WTC11 (cell line): ENCODE results near the gene GYPA.

Experiments
- AR ChIP-seq: fragments of 250-450 bp; sonication (Bioruptor Pico); IDR thresholded peaks from 2 replicates; pipeline ENCODE4 v1.9.0; 2021; ENCODE audit warnings: mild to moderate bottlenecking
- ATF1 ChIP-seq: sonication (generic); formaldehyde crosslinking; IDR thresholded peaks from 2 replicates; pipeline ENCODE4 v1.8.1; 2023; ENCODE audit warnings: mild to moderate bottlenecking, moderate library complexity, missing genetic modification reagents
- ELF4 ChIP-seq: sonication (generic); formaldehyde crosslinking; IDR thresholded peaks from 2 replicates; pipeline ENCODE4 v1.8.1; 2022; ENCODE audit warnings: low read depth, mild to moderate bottlenecking, moderate library complexity, missing genetic modification reagents
- EMX1 ChIP-seq: fragments of 250-450 bp; sonication (Bioruptor Pico); IDR thresholded peaks from 2 replicates; pipeline ENCODE4 v1.8.0; 2021; ENCODE audit warnings: mild to moderate bottlenecking
- ZNF263 ChIP-seq: sonication (generic); formaldehyde crosslinking; IDR thresholded peaks from 2 replicates; pipeline ENCODE4 v1.8.1; 2022; ENCODE audit warnings: low read depth, mild to moderate bottlenecking, moderate library complexity, missing genetic modification reagents
- ZNF671 ChIP-seq: fragments of 250-450 bp; sonication (Bioruptor Pico); IDR thresholded peaks from 2 replicates; pipeline ENCODE4 v1.8.0; 2021; ENCODE audit warnings: mild to moderate bottlenecking
- TF ChIP-seq, protein P1 (sequence below): fragments of 200-600 bp; IDR thresholded peaks from 2 replicates; pipeline ENCODE4 v1.8.0; 2022; ENCODE audit warnings: antibody characterized with exemption
- TF ChIP-seq, protein P2 (sequence below): sonication (generic); formaldehyde crosslinking; IDR thresholded peaks from 2 replicates; pipeline ENCODE4 v1.8.1; 2023; ENCODE audit warnings: mild to moderate bottlenecking, missing genetic modification reagents, borderline replicate concordance
- TF ChIP-seq, protein P3 (sequence below): sonication (generic); formaldehyde crosslinking; IDR thresholded peaks from 2 replicates; pipeline ENCODE4 v1.8.0; 2022; ENCODE audit warnings: mild to moderate bottlenecking, missing genetic modification reagents
- TF ChIP-seq, protein P4 (sequence below): sonication (generic); formaldehyde crosslinking; IDR thresholded peaks from 2 replicates; pipeline ENCODE4 v1.8.1; 2022; ENCODE audit warnings: mild to moderate bottlenecking, missing genetic modification reagents, moderate library complexity, borderline replicate concordance
- TF ChIP-seq, protein P5 (sequence below): sonication (generic); formaldehyde crosslinking; IDR thresholded peaks from 2 replicates; pipeline ENCODE4 v1.8.1; 2023; ENCODE audit warnings: mild to moderate bottlenecking, missing genetic modification reagents

GRCh38 chr4:144169211-144169610 is 28.7 kb upstream of the GYPA start:
- TF ChIP-seq, protein P1, sequence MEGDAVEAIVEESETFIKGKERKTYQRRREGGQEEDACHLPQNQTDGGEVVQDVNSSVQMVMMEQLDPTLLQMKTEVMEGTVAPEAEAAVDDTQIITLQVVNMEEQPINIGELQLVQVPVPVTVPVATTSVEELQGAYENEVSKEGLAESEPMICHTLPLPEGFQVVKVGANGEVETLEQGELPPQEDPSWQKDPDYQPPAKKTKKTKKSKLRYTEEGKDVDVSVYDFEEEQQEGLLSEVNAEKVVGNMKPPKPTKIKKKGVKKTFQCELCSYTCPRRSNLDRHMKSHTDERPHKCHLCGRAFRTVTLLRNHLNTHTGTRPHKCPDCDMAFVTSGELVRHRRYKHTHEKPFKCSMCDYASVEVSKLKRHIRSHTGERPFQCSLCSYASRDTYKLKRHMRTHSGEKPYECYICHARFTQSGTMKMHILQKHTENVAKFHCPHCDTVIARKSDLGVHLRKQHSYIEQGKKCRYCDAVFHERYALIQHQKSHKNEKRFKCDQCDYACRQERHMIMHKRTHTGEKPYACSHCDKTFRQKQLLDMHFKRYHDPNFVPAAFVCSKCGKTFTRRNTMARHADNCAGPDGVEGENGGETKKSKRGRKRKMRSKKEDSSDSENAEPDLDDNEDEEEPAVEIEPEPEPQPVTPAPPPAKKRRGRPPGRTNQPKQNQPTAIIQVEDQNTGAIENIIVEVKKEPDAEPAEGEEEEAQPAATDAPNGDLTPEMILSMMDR: no peak
- TF ChIP-seq ELF4 (no peak), ATF1 (CRISPR knock-in tag) (no peak), ZNF263 (CRISPR knock-in tag) (no peak), EMX1 (CRISPR knock-in tag) (no peak), ZNF671 (CRISPR knock-in tag) (no peak), AR (no peak)
- TF ChIP-seq, protein P2, sequence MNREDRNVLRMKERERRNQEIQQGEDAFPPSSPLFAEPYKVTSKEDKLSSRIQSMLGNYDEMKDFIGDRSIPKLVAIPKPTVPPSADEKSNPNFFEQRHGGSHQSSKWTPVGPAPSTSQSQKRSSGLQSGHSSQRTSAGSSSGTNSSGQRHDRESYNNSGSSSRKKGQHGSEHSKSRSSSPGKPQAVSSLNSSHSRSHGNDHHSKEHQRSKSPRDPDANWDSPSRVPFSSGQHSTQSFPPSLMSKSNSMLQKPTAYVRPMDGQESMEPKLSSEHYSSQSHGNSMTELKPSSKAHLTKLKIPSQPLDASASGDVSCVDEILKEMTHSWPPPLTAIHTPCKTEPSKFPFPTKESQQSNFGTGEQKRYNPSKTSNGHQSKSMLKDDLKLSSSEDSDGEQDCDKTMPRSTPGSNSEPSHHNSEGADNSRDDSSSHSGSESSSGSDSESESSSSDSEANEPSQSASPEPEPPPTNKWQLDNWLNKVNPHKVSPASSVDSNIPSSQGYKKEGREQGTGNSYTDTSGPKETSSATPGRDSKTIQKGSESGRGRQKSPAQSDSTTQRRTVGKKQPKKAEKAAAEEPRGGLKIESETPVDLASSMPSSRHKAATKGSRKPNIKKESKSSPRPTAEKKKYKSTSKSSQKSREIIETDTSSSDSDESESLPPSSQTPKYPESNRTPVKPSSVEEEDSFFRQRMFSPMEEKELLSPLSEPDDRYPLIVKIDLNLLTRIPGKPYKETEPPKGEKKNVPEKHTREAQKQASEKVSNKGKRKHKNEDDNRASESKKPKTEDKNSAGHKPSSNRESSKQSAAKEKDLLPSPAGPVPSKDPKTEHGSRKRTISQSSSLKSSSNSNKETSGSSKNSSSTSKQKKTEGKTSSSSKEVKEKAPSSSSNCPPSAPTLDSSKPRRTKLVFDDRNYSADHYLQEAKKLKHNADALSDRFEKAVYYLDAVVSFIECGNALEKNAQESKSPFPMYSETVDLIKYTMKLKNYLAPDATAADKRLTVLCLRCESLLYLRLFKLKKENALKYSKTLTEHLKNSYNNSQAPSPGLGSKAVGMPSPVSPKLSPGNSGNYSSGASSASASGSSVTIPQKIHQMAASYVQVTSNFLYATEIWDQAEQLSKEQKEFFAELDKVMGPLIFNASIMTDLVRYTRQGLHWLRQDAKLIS (CRISPR knock-in tag): no peak
- TF ChIP-seq, protein P3, sequence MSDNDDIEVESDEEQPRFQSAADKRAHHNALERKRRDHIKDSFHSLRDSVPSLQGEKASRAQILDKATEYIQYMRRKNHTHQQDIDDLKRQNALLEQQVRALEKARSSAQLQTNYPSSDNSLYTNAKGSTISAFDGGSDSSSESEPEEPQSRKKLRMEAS (CRISPR knock-in tag): no peak
- TF ChIP-seq, protein P4, sequence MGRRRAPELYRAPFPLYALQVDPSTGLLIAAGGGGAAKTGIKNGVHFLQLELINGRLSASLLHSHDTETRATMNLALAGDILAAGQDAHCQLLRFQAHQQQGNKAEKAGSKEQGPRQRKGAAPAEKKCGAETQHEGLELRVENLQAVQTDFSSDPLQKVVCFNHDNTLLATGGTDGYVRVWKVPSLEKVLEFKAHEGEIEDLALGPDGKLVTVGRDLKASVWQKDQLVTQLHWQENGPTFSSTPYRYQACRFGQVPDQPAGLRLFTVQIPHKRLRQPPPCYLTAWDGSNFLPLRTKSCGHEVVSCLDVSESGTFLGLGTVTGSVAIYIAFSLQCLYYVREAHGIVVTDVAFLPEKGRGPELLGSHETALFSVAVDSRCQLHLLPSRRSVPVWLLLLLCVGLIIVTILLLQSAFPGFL (CRISPR knock-in tag): no peak
- TF ChIP-seq, protein P5, sequence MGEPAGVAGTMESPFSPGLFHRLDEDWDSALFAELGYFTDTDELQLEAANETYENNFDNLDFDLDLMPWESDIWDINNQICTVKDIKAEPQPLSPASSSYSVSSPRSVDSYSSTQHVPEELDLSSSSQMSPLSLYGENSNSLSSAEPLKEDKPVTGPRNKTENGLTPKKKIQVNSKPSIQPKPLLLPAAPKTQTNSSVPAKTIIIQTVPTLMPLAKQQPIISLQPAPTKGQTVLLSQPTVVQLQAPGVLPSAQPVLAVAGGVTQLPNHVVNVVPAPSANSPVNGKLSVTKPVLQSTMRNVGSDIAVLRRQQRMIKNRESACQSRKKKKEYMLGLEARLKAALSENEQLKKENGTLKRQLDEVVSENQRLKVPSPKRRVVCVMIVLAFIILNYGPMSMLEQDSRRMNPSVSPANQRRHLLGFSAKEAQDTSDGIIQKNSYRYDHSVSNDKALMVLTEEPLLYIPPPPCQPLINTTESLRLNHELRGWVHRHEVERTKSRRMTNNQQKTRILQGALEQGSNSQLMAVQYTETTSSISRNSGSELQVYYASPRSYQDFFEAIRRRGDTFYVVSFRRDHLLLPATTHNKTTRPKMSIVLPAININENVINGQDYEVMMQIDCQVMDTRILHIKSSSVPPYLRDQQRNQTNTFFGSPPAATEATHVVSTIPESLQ (CRISPR knock-in tag): no peak
